ENCODE data around the gene CYP3A5. TPM values are rescaled to one million over a fixed set of nuclear protein-coding genes. Genes with fewer than 3 reads are reported as not detected.

The CYP3A5 gene
- total and polyA plus RNA-seq, 9 of the 15 experiments (the other 6 are each of a cell fraction or from before 2014, with no cell fraction given) = 0.73 to 2.8 (median 1.5) TPM

GRCh38 chr7:99679400-99680191 lies at the start of gene CYP3A5 (continued):
- TF ChIP-seq, protein P1, sequence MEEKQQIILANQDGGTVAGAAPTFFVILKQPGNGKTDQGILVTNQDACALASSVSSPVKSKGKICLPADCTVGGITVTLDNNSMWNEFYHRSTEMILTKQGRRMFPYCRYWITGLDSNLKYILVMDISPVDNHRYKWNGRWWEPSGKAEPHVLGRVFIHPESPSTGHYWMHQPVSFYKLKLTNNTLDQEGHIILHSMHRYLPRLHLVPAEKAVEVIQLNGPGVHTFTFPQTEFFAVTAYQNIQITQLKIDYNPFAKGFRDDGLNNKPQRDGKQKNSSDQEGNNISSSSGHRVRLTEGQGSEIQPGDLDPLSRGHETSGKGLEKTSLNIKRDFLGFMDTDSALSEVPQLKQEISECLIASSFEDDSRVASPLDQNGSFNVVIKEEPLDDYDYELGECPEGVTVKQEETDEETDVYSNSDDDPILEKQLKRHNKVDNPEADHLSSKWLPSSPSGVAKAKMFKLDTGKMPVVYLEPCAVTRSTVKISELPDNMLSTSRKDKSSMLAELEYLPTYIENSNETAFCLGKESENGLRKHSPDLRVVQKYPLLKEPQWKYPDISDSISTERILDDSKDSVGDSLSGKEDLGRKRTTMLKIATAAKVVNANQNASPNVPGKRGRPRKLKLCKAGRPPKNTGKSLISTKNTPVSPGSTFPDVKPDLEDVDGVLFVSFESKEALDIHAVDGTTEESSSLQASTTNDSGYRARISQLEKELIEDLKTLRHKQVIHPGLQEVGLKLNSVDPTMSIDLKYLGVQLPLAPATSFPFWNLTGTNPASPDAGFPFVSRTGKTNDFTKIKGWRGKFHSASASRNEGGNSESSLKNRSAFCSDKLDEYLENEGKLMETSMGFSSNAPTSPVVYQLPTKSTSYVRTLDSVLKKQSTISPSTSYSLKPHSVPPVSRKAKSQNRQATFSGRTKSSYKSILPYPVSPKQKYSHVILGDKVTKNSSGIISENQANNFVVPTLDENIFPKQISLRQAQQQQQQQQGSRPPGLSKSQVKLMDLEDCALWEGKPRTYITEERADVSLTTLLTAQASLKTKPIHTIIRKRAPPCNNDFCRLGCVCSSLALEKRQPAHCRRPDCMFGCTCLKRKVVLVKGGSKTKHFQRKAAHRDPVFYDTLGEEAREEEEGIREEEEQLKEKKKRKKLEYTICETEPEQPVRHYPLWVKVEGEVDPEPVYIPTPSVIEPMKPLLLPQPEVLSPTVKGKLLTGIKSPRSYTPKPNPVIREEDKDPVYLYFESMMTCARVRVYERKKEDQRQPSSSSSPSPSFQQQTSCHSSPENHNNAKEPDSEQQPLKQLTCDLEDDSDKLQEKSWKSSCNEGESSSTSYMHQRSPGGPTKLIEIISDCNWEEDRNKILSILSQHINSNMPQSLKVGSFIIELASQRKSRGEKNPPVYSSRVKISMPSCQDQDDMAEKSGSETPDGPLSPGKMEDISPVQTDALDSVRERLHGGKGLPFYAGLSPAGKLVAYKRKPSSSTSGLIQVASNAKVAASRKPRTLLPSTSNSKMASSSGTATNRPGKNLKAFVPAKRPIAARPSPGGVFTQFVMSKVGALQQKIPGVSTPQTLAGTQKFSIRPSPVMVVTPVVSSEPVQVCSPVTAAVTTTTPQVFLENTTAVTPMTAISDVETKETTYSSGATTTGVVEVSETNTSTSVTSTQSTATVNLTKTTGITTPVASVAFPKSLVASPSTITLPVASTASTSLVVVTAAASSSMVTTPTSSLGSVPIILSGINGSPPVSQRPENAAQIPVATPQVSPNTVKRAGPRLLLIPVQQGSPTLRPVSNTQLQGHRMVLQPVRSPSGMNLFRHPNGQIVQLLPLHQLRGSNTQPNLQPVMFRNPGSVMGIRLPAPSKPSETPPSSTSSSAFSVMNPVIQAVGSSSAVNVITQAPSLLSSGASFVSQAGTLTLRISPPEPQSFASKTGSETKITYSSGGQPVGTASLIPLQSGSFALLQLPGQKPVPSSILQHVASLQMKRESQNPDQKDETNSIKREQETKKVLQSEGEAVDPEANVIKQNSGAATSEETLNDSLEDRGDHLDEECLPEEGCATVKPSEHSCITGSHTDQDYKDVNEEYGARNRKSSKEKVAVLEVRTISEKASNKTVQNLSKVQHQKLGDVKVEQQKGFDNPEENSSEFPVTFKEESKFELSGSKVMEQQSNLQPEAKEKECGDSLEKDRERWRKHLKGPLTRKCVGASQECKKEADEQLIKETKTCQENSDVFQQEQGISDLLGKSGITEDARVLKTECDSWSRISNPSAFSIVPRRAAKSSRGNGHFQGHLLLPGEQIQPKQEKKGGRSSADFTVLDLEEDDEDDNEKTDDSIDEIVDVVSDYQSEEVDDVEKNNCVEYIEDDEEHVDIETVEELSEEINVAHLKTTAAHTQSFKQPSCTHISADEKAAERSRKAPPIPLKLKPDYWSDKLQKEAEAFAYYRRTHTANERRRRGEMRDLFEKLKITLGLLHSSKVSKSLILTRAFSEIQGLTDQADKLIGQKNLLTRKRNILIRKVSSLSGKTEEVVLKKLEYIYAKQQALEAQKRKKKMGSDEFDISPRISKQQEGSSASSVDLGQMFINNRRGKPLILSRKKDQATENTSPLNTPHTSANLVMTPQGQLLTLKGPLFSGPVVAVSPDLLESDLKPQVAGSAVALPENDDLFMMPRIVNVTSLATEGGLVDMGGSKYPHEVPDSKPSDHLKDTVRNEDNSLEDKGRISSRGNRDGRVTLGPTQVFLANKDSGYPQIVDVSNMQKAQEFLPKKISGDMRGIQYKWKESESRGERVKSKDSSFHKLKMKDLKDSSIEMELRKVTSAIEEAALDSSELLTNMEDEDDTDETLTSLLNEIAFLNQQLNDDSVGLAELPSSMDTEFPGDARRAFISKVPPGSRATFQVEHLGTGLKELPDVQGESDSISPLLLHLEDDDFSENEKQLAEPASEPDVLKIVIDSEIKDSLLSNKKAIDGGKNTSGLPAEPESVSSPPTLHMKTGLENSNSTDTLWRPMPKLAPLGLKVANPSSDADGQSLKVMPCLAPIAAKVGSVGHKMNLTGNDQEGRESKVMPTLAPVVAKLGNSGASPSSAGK (IDR thresholded peaks at IDR 0.05) = no peak; the same call in 1 of the 2 replicates
- TF ChIP-seq FOXP1 (CRISPR knock-in tag; IDR thresholded peaks at IDR 0.05) = no peak
- no peak for TF ChIP-seq MECOM (CRISPR knock-in tag; IDR thresholded peaks at IDR 0.05)
- TF ChIP-seq FOXJ2 (tag; IDR thresholded peaks at IDR 0.05) = peak; percentile 81; the same call in 1 of the 2 replicates
- TF ChIP-seq NEUROD1 (IDR thresholded peaks at IDR 0.05; ENCODE audit: borderline replicate concordance, low read depth, low read length, partially characterized antibody) = no peak
- TF ChIP-seq NONO (IDR thresholded peaks at IDR 0.05; ENCODE audit: low read depth in 2 of 2, low read length in 1 of 2) = peak in 1 of 2 experiments; percentile 54; a peak in 1 of 4 replicates
- TF ChIP-seq GATAD2B (IDR thresholded peaks at IDR 0.05; ENCODE audit: borderline replicate concordance) = 0 out of 2 replicates have a peak, but pooled peaks have one; percentile 29
- peak; percentile 41 to 43; a peak in 2 of 4 replicates for TF ChIP-seq TBL1XR1 (IDR thresholded peaks at IDR 0.05; ENCODE audit: low read length in 2 of 2)
- TF ChIP-seq TEAD1 (CRISPR knock-in tag; IDR thresholded peaks at IDR 0.05) = 0 out of 4 replicates have a peak, but pooled peaks of 1 of the 2 experiments have one; percentile 25
- peak; percentile 82 for TF ChIP-seq LCOR (CRISPR knock-in tag; IDR thresholded peaks at IDR 0.05)
- TF ChIP-seq SIRT6 (IDR thresholded peaks at IDR 0.05; ENCODE audit: low read depth, low read length) = no peak
- no peak for TF ChIP-seq GATAD2A (IDR thresholded peaks at IDR 0.05)
- no peak for TF ChIP-seq E2F3 (CRISPR knock-in tag; IDR thresholded peaks at IDR 0.05)
- no peak for TF ChIP-seq ZFP1 (CRISPR knock-in tag; IDR thresholded peaks at IDR 0.05)
- TF ChIP-seq, protein P2, sequence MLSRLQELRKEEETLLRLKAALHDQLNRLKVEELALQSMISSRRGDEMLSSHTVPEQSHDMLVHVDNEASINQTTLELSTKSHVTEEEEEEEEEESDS (CRISPR knock-in tag; IDR thresholded peaks at IDR 0.05) = peak; percentile 64

Measured in K562 (cell line).